IPS-18c (cell line): Measurements from ENCODE around the gene MPRIP.
"Not testable (repeated sequence)": the region's sequence is repeated elsewhere in the genome, so short reads cannot be mapped to it uniquely, and the experiment has no call there.

Source experiments
- H3K4me3 ChIP-seq: 2 replicates; pipeline ENCODE4 v1.7.0; 2013; ENCODE audit warnings: low read depth, mild to moderate bottlenecking, low read length, moderate library complexity; ENCODE audit not compliant: insufficient read depth
- H3K9me3 ChIP-seq: one replicate; pipeline ENCODE4 v1.6.1; 2013; ENCODE audit warnings: mild to moderate bottlenecking, low read length, moderate library complexity; ENCODE audit not compliant: control insufficient read depth, insufficient read depth

The MPRIP gene, protein sequence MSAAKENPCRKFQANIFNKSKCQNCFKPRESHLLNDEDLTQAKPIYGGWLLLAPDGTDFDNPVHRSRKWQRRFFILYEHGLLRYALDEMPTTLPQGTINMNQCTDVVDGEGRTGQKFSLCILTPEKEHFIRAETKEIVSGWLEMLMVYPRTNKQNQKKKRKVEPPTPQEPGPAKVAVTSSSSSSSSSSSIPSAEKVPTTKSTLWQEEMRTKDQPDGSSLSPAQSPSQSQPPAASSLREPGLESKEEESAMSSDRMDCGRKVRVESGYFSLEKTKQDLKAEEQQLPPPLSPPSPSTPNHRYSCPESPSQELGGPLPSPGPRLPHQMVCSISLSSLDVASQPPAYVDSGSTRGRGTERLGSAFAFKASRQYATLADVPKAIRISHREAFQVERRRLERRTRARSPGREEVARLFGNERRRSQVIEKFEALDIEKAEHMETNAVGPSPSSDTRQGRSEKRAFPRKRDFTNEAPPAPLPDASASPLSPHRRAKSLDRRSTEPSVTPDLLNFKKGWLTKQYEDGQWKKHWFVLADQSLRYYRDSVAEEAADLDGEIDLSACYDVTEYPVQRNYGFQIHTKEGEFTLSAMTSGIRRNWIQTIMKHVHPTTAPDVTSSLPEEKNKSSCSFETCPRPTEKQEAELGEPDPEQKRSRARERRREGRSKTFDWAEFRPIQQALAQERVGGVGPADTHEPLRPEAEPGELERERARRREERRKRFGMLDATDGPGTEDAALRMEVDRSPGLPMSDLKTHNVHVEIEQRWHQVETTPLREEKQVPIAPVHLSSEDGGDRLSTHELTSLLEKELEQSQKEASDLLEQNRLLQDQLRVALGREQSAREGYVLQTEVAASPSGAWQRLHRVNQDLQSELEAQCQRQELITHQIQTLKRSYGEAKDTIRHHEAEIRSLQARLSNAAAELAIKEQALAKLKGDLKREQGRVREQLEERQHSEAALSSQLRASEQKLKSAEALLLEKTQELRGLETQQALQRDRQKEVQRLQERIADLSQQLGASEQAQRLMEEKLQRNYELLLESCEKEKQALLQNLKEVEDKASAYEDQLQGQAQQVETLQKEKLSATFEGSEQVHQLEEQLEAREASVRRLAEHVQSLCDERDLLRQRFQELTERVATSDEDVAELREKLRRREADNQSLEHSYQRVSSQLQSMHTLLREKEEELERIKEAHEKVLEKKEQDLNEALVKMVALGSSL (N-terminal part only)

GRCh38 chr17:17042384-17042736, at the start of gene MPRIP:
Gene MPRIP (plus strand): TSS chr17:17042457. CDS start chr17:17042849, 392 bp downstream.
- Histone ChIP-seq H3K4me3 (peak within 1 kb of the TSS; percentile 80), H3K9me3 (no peaks in the 10 kb centered on the region)

DNA sequence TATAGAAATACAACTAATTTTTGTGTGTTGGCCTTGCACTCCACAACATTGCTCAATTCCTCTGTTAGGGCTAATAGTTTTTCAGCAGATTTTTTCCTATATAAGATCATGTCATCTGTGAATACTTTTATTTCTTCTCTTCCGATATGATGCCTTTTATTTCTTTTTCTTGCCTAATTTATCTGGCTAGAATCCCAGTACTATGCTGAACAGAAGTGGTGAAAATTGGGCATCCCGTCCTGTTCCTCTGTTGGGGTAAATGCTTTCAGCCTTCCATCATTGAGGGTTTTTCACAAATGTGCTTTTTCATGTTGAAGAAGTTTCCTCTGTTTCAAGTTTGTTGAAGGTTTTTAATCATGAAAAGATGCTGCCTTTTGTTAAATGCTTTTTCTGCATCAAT, 47.6 kb upstream of the MPRIP start:
- no peak overlapping the region for H3K4me3 ChIP-seq
- H3K9me3 ChIP-seq, result peaks cover 2% of the 10 kb centered on the region

DNA sequence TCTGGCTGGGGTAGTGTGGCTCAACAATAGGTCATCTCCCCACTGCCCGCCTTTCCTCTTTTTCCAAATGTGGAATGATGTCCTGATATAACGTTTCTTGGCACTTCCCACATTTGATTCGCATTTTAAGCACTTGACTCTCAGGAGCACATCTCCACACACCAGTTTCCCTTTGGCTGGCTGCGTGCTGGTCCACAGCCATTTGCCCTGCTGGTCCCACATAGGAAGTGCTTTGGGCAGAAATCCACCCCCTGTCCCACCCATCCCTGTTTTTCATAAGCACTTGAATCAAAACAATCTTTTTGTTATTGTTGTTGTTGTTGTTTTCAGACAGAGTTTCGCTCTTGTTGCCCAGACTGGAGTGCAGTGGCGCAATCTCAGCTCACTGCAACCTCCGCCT, 46.3 kb upstream of the MPRIP start:
- H3K9me3 ChIP-seq, result peaks cover 2% of the 10 kb centered on the region
- no peak overlapping the region for H3K4me3 ChIP-seq

GRCh38 chr17:16996726-16997125, 45.5 kb upstream of the MPRIP start:
- H3K4me3 ChIP-seq, H3K9me3 ChIP-seq: not testable (repeated sequence)

- H3K9me3 ChIP-seq, result peaks cover 2% of the 10 kb centered on the region
- H3K4me3 ChIP-seq, result no peak overlapping the region
Observed at GRCh38 chr17:16997514-16998429, 44.5 kb upstream of the MPRIP start.

GRCh38 chr17:16999931-17000625, 42.2 kb upstream of the MPRIP start:
- Histone ChIP-seq H3K9me3 (peaks cover 2% of the 10 kb centered on the region), H3K4me3 (no peak overlapping the region)

GRCh38 chr17:17001076-17001777, 41.0 kb upstream of the MPRIP start:
- Histone ChIP-seq H3K4me3 (no peak overlapping the region), H3K9me3 (peaks cover 2% of the 10 kb centered on the region)

DNA sequence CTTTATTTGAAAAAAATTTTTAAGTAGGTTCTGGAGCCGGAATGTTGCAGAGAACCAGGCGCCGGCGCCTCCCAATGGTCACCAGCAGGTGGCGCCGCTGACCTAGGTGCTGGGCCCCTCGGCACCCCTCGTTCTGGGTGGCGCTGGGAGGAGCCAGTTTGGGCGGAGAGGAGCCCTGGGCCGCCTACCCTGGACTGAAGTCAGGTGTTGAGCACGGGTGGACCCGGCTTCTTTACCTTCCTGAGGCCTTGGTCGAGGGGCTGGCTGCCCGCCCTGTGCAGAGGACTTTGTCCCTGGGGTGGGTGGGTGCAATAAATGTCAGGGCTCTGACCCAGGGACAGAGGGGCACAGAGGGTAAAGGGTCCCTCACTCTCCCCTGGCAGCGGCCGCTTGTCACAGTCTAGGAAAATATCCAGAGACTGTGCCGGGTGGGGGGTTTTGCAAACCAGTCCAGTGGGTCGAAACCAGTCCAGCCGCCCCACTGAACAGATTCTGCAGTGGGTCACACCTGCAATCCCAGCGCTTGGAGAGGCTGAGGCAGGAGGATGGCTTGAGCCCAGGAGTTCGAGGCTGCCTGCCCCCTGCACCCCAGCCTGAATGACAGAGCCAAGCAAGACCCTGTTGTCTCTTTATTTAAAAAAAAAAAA, 40.3 kb upstream of the MPRIP start:
- Histone ChIP-seq H3K9me3 (peaks cover 2% of the 10 kb centered on the region), H3K4me3 (no peak overlapping the region)

- not testable (repeated sequence) for H3K4me3 ChIP-seq, H3K9me3 ChIP-seq
Observed at GRCh38 chr17:17002731-17003715, 39.2 kb upstream of the MPRIP start.

DNA sequence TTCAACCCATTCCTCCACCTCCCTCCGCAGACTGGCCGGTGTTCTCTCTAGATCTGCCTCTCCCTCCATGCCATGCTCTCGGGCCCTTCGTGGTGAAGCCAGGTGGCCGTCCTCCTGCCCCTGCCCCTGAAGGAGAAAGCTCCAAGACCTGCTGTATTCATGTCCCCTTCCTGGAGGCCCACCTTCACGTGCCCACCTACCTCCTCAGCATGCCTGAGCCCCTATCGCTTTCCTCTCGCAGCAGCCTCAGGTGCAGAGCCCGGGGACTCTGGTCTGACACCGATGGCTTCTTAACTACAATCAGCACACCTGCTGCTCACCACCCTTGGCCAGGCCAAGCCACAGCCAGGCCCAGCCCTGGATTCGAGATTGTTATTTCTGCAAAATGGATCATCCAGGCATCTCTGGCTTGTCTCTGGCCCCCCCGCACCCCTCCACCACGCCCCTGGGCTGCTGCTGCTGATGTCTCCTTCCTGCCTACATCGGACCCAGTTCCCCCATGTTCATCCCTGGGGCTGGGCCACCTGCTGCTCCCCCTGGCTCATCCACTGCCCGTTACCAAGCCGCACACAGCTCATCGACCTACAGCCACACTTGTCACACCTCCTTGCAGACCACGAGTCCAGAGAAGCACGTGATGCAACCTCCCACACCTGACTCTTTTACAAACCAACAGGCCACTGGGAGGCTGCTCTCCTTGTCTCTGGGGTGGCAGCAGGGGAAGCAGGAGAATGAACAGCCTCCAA, 37.8 kb upstream of the MPRIP start:
- H3K9me3 ChIP-seq, result no peaks in the 10 kb centered on the region

DNA sequence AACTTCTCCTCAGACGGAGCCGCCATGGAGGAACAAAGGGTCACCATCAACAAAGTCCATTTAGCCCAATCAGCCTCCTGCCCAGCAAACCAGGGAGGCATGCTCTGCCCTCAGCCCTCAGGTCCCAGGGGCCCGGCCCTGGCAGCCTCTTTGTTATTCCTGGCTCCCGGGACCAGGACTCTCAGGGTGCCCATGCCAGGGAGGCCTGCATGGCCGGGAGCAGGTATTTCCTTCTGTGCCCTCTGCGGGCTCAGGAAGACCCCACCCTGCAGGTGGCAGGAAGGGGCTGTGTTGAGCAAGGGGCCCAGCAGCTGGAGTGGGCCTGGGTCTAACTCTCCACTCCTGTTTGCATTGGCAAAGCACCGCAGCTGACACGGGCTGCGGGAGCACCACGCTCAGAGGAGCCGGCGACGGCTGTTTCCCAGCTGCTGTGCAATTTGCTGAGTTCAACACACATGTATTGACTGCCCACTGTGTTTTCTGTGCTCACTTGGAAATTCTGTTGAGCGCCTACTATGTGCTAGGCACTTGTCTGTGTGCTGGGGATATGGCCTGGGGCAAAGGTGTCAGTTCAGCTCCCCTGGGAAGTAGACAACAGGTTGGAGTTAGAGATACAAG, 37.2 kb upstream of the MPRIP start:
- not testable (repeated sequence) for H3K4me3 ChIP-seq, H3K9me3 ChIP-seq

More for the DNA sequence above, 37.8 kb upstream of the MPRIP start:
- no peak overlapping the region for H3K4me3 ChIP-seq

- H3K4me3 ChIP-seq, H3K9me3 ChIP-seq: not testable (repeated sequence)
Observed at GRCh38 chr17:17007891-17008290, 34.4 kb upstream of the MPRIP start.

DNA sequence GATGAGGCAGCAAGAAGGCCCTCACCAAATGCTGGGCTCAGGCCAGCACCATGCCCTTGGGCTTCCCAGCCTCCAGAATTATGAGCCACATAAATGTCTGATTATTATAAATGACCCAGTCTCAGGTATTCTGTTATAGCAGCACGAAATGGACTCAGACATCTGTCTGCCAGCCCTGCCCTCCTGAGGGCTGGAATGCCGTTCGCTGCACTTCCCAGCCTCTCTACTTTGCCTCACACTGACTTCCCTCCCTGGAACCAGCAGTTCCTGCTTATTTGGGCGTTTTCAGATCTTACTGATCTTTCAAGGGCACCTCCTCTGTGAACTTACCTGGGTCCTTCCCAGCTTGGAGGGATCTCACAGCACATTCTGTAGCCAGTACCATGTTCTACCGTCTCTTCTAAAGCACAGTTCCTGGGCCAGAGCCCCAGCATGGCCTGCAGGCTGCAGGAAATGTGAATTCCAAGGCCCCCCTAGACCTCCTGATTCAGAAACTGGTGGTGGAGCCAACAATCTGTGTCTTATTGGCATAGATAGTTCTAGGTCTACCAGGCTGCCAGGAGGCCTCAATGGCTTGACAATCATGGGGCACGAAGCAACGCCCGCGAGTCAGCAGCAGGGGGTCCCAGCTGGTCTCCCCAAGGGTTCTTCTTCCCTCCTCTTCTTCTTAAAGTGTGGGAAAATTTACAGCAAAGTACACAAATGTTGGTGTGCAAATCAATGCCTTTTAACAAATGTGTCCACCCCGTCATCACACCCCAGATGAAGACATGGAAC, 33.4 kb upstream of the MPRIP start:
- H3K9me3 ChIP-seq, H3K4me3 ChIP-seq: not testable (repeated sequence)
